Chondrocyte (in vitro differentiated cells): Measurements from ENCODE around the gene TRPV4. TPM values are rescaled to one million over a fixed set of nuclear protein-coding genes. Genes with fewer than 3 reads are reported as not detected.

Source experiments
- DNase-seq: peaks from one replicate; pipeline ENCODE4 v3.0.0; 2021; ENCODE audit warnings: mixed read lengths, low spot score
- H3K27ac Mint-ChIP-seq: one replicate; pipeline ENCODE4 v1.8.0; 2021; ENCODE audit warnings: mild to moderate bottlenecking, moderate library complexity, mixed read lengths; ENCODE audit not compliant: unreplicated experiment
- H3K27me3 Mint-ChIP-seq: 2 replicates; pipeline ENCODE4 v1.8.0; 2021; ENCODE audit warnings: low read depth, mixed read lengths
- H3K36me3 Mint-ChIP-seq: 2 replicates; pipeline ENCODE4 v1.8.0; 2021; ENCODE audit warnings: low read depth, mixed read lengths
- H3K4me1 Mint-ChIP-seq: 2 replicates; pipeline ENCODE4 v1.8.0; 2021; ENCODE audit warnings: low read depth, mild to moderate bottlenecking, mixed read lengths
- H3K4me3 Mint-ChIP-seq: one replicate; pipeline ENCODE4 v1.8.0; 2021; ENCODE audit warnings: mild to moderate bottlenecking, moderate library complexity, mixed read lengths; ENCODE audit not compliant: unreplicated experiment
- H3K9me3 Mint-ChIP-seq: 2 replicates; pipeline ENCODE4 v1.8.0; 2021; ENCODE audit warnings: low read depth, mixed read lengths
- CTCF ChIP-seq: fragments of 200-600 bp; sonication (generic); IDR thresholded peaks from 2 replicates; pipeline ENCODE4 v1.5.0; 2021; ENCODE audit warnings: antibody characterized with exemption, mild to moderate bottlenecking, moderate library complexity
- total RNA-seq: library from RNA; stranded (reverse); gene quantifications from 3 replicates; pipeline ENCODE4 v1.2.1, GENCODE V29; 2021

Gene TRPV4
- total RNA-seq, 1 donor from 2014 or later: 2.2 TPM

GRCh38 chr12:109875572-109876131, 42.5 kb upstream of the TRPV4 start:
- Mint-ChIP-seq H3K27me3 (no peaks in the 10 kb centered on the region), H3K4me1 (peaks cover 43% of the 10 kb centered on the region), H3K27ac (peak overlapping the region; percentile 53), H3K4me3 (no peak overlapping the region), H3K9me3 (no peaks in the 10 kb centered on the region), H3K36me3 (no peaks in the 10 kb centered on the region)
- TF ChIP-seq CTCF: no peak
- DNase-seq: no peak

- Mint-ChIP-seq H3K27ac (no peak overlapping the region), H3K36me3 (no peaks in the 10 kb centered on the region), H3K4me1 (peaks cover 32% of the 10 kb centered on the region), H3K4me3 (no peak overlapping the region), H3K9me3 (no peaks in the 10 kb centered on the region), H3K27me3 (no peaks in the 10 kb centered on the region)
- TF ChIP-seq CTCF: no peak
- DNase-seq: no peak
Measured at GRCh38 chr12:109873653-109874052, 40.5 kb upstream of the TRPV4 start.

GRCh38 chr12:109871668-109872314, 38.6 kb upstream of the TRPV4 start:
- Mint-ChIP-seq H3K27ac (no peak overlapping the region), H3K4me3 (no peak overlapping the region), H3K9me3 (no peaks in the 10 kb centered on the region), H3K36me3 (no peaks in the 10 kb centered on the region), H3K27me3 (no peaks in the 10 kb centered on the region), H3K4me1 (peaks cover 17% of the 10 kb centered on the region)
- no peak for TF ChIP-seq CTCF
- DNase-seq: no peak

GRCh38 chr12:109870648-109871047, 37.5 kb upstream of the TRPV4 start:
- H3K4me3 Mint-ChIP-seq: no peak overlapping the region
- no peak overlapping the region for H3K27ac Mint-ChIP-seq
- H3K9me3 Mint-ChIP-seq: no peaks in the 10 kb centered on the region
- H3K4me1 Mint-ChIP-seq: peaks cover 15% of the 10 kb centered on the region
- H3K27me3 Mint-ChIP-seq: no peaks in the 10 kb centered on the region
- no peaks in the 10 kb centered on the region for H3K36me3 Mint-ChIP-seq
- TF ChIP-seq CTCF: no peak
- no peak for DNase-seq

- no peaks in the 10 kb centered on the region for H3K36me3 Mint-ChIP-seq
- no peak for TF ChIP-seq CTCF
- H3K9me3 Mint-ChIP-seq: no peaks in the 10 kb centered on the region
- H3K4me1 Mint-ChIP-seq: peaks cover 26% of the 10 kb centered on the region
- DNase-seq: no peak
- H3K27me3 Mint-ChIP-seq: no peaks in the 10 kb centered on the region
- no peak overlapping the region for H3K4me3 Mint-ChIP-seq
- no peak overlapping the region for H3K27ac Mint-ChIP-seq
Measured at GRCh38 chr12:109868182-109869051, 35.2 kb upstream of the TRPV4 start.
